ENCODE results near the gene SYCP2. TPM values are rescaled to one million over a fixed set of nuclear protein-coding genes. Genes with fewer than 3 reads are reported as not detected.

Gene SYCP2
- total RNA-seq, 1 experiment from 2014 or later, result 1.3 TPM

DNA sequence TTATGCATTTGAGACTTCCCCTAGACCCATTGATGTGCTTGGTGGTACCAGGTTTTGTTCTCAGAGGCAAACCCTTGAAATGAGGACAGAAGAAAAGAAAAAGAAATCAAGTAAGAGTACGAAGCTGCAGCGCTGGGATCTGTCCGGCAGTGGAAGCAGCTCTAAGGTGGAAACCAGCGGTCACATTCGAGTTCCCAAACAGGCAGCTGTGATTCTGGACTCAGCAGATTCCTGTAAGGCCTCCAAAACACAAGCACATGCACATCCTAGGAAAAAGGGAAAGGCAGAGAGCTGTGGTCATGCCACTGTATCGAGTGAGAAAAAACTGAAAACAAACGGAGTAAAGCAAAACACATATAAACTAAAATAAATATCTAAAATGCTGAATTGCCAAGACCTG is 11.3 kb upstream of the SYCP2 start:
- DNase-seq (ENCODE audit: extremely low read depth, low read depth), result no peak

DNA sequence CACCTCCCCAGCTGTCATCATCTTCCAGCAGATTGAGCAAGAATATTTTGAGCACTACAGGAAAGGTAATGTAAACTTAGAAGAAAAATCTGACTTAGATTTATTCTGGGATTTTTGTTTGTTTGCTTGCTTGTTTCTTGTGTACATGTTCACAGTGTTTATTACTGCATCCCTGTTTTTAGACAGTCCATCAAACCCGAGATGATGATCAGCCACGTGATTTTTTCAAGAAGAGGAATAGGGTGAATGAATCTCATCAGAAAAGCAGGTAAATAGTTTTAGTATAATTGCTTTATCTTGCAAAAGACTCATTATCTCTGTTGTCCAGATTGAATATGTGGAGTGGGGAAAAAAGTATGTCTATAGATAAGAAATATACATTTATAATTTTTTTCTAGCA is 8.8 kb upstream of the SYCP2 start:
- DNase-seq (ENCODE audit: extremely low read depth, low read depth), result no peak

DNA sequence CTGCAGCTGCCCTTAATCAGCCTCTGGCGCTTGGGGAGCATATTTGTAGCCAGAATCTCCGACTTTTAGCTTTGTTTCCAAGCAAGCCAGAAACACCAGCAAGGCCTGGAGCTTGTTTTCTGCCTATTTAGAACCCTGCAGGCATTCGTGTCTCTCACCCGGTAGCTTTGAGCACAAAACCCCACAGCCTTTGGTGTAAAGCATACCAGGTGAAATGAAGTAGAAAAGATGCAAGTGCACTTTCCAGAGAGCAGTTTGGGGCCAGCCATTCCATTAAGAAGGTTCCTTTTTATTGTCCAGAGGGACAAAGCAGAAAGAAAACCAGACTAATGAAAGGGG is 7.5 kb upstream of the SYCP2 start:
- no peak for DNase-seq (ENCODE audit: extremely low read depth, low read depth)

DNA sequence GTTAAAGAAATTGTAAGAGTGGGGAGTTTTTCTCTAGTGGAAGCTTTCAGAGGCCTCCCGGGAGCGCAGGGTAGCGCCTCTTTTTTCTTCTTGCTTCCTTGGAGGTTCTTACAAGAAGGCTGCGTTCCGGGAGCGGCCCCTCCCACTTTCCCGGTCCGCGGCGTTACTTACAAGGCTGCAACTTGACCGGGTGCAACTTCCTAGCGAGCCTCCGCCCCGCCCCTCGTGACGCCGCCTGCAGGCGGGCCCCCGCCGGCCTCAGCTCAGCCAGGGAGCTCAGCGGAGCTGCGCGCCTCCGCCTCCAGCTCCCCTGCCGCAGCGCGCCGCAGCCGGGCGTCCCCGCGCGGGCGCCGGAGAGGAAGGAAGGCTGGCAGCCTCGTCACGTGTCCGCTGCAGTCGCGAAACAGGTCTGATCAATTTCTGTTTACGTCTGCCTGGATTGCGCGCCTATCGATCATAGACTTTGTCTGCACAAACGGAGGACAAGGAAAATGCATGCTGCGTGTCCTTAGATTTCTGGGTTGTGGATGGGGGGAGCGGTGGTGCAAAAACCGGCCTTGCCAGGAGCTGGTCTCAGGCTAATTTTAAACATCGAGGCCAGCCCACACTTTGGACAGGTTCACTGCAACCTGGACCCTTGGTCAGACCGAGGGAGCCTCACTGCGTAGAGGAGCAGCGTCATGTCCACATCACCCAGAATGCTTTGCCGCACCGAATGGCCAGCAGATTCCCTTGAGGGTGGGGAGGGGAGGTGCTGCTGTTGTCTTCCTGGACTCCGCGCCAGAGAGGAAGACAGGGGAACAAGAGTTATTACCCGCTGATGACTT is 6.9 kb upstream of the SYCP2 start, which contains the start of the genes FAM217B and PPP1R3D:
TSS of gene FAM217B (plus strand) at position 261 of the 827 bp plus-strand sequence. CDS start 3,555 bp downstream, outside the sequence.
TSS of gene PPP1R3D (minus strand) at position 177 of the 827 bp plus-strand sequence. CDS start 374 bp downstream, outside the sequence.
- DNase-seq (ENCODE audit: extremely low read depth, low read depth), result peak; percentile 92

DNA sequence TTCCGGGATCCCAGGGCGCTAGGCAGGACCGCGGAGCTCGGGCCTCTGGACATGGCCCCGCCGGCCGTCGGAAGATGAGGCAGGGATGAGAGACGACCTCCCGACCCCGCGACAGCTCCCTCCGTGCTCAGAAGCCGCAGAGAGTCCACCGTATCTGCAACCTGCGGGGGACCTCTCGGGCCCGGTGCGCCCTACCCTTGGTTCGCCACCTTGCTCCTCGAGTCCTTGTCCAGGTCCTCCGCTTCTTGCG is 6.4 kb upstream of the SYCP2 start:
- DNase-seq (ENCODE audit: extremely low read depth, low read depth), result no peak

DNA sequence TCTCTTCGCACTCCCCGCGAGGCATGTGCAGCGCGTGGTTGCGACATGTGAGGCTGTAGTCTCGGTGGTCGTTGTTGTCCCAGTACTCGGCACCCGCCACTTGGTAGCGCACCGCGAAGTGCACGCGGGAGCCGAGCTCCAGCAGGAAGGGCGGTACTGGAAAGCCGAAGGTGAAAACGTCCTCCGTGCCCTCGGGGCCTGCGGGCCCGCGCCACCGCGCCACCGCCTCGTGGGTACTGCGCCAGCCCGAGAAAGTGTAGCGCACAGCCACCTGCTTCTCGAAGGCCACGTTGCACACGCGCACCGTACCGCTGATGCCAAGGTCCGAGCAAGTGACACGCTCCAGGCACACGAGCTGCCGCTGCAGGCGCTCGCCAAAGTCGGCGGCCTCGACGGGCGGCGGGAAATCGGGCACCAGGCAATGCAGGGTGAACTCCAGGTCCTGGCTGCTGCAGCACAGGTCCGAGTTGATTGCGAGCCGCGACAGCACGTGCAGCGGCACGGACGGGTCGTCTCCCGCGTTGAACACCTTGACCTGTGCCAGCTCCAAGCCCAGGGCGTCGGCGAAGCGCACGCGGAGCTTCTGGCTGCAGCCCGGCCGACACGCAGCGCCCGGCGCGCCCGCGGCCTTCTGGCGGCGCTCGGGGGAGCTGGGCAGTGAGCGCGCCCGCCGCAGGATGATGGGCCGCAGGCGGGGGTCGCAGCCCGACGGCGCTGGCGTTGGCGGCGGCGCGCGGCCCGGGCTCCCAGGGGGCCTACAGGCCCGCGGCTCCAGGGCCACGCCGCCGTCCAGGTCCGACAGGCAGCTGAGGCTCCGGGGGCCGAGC is 5.8 kb upstream of the SYCP2 start:
- DNase-seq (ENCODE audit: extremely low read depth, low read depth), result no peak

DNA sequence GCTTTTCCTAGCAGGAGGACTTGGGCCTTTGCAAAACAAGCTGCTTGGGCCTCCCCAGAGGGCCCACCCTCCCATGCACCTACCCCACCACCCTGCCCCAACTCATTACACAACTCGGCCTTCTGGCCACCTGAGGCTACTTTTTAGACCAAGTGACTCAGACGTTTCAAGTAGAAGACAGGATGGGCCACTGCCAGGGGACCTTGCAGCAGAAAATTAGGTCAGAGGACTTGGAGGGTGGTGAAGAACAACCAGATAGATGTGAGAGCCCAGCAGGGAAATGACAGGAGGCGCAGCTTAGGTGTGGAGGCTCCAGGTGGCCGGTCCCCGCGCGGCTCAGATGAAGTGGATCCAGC is 5.2 kb upstream of the SYCP2 start:
- DNase-seq (ENCODE audit: extremely low read depth, low read depth), result no peak

DNA sequence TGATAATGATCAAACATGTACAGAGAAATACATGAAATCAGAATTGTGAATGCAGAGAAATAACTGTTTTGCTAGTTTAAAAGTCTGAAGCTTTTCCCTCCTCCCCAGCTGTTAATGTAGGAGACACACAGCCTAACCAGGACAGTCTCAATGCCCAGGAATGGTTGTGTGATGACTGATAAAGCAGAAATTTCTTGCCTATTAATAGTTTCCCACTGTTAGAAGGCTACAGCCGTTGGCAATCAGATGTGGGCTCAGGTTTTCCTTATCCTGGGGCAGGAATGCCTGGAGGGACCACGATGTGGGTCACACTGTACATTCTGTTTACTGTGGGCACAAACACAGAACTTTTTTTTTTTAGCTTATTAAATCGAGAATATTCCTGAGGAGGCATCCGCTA is 4.8 kb upstream of the SYCP2 start:
- DNase-seq (ENCODE audit: extremely low read depth, low read depth), result no peak

DNA sequence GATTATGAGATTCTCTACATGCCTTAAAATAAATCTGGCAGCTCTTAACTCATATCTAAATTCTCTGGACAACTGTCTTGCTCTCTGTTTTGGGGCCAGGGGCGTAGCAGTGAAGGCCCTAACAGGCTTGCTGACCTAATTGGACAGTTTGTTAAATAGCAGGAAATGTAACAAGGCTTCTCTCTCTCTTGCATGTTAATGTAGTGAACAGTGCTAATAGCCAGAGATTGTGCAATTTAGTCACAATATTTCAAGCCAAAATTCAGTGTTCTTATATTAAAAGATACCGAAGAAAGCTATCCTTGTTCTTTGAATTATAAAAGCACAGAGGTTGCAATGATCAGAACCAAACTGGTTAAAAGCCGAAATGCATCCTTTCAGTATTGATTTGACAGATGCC is 3.7 kb upstream of the SYCP2 start:
- DNase-seq (ENCODE audit: extremely low read depth, low read depth), result no peak

DNA sequence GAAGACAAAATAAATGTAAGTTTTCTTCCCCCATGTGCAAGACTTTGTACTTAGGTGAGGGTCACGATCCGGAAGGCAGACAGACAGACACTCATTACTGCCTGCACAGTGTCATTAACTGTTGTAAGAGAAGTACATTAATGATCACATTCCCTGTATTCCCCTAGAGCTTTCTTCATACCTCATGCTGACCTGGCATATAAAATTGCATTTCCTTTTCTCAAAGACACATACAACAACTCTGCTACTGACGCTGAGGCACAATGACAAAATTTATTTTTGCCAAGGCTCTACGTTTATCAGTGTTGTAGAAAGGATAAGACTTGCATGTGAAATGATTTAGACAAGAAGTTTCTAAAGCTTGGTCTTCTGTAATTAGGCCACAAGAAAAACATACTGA is 3.0 kb upstream of the SYCP2 start:
- DNase-seq (ENCODE audit: extremely low read depth, low read depth), result no peak

DNA sequence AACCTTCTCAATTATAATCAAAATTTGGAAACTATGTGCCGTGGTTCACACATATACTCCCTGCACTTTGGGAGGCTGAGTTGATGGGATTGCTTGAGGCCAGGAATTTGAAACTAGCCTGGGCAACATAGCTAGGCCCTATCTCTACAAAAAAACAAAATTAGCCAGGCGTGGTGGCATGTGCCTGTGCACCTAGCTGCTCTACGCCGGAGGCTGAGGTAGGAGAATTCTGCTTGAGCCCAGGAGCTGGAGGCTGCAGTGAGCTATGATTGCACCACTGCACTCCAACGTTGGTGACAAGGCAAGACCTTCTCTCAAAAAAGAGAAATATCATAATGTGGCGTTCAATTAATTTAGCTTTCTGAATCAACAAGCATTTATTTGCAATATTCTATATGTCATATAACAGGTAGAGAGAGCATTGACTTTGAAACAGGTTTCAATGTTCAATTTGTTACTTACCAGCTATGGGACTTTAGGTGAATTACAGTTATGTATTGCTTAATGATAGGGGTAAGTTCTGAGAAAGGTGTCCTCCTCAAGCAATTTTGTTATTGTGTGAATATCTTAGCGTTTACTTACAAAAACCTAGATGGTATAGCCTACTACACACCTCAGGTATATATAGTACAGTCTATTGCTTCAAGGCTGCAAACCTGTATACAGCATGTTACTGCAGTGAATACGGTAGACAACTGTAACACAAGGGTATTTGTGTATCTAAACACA is 2.2 kb upstream of the SYCP2 start:
- DNase-seq (ENCODE audit: extremely low read depth, low read depth), result no peak

DNA sequence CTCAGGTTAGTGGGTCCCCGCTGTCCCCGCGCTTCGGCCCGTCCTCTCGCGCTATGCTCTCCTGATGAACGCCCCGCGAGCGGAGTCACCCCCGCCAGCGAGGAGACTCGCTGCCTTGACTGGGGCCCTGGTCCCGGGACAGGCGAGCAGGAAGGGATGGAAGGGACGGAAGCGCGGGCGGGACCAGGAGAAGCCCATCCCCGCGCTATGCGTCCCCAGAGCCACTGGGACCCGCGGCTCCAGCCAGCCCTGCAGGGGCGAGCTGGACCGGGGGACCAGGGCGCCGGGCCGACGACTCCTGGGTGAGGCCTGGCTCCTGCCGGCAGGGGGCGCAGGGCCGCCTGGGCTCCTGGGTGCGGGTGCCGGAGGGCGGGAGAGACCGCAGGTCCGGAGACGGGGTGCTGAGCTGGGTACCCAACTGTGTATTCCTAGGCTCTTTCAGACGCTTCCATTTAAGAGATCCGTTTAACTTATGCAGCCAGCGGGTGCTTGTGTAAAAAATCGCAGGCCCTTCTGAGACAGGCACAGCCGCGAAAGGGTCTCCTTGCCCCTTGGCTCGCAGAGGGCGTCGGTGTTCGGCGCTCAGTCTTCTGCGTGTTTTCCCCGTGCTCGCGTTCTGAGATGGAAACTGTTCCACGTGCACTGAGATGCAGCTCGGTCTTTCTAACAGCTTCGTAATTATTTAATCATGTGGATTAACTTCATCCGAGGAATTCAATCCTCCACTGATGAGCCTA is 580 bp upstream of the SYCP2 start:
- peak; percentile 65 for DNase-seq (ENCODE audit: extremely low read depth, low read depth)

DNA sequence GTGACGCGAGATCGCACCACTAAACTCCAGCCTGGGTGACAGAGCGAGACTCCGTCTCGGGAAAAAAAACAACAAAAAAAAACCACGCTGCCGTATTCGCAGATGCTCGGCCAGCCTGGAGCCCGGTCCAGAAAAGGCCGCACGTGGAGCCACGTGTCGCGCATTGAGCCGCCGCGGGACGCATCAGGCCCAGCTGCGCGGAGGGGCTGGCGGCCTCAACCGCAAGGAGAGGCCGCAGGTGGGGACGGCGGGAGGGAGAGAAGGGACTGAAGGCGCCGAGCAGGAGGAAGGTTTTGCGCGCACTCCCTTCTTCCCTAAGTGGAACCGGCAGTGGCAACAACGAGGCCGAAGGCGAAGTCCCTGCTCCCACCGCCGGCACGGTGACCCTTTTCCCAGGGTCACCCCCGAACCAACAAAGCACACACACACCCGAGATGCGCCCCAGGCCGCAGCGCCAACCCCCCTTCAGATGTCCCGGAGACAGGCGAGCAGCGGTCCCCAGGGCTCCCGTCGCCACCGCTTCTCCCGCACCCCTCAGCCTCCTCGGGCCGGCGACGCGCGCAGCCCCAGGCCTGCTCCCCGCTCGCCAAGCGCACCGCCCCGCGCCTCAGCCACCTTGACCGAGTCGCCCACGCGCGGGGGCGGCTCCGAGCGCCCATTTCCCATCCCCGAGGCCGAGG is 681 bp downstream of the SYCP2 start:
- no peak for DNase-seq (ENCODE audit: extremely low read depth, low read depth)

DNA sequence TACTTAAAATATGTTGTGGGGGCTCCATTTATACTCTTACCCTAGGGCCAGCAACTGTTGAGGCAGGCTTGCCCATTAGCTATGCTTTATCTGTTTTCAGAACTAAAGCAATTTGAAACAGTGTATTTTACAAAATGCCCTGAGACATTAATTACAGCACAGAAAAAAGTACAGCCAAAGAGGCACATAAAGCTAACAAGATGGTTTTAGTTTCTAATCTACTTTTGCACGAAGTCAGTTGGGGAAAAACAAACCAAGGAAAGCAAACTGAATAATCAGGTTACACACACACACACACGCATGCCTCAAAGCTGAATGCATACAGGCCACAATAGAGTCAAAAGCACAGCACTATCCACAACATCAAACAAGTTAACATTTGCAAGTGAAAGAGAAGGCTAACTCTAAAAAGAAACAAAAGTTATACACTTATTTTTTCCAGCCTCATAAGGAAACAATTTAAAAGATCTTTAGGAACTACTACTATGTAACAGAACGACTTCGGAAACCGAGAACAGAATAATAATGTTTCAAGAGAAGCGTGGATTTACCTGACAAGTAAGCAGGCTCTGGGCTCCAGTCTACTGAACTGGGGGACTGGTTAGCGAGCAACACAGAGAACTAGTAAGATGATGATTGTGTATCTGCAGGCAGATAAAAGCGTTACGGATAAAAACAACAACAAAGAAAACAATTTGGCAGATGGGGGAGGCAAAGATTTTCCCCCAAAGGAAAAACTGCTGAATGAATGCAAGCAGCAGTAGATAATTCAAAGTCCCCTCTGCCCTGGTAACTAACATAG is 1.7 kb downstream of the SYCP2 start:
- DNase-seq (ENCODE audit: extremely low read depth, low read depth), result no peak

DNA sequence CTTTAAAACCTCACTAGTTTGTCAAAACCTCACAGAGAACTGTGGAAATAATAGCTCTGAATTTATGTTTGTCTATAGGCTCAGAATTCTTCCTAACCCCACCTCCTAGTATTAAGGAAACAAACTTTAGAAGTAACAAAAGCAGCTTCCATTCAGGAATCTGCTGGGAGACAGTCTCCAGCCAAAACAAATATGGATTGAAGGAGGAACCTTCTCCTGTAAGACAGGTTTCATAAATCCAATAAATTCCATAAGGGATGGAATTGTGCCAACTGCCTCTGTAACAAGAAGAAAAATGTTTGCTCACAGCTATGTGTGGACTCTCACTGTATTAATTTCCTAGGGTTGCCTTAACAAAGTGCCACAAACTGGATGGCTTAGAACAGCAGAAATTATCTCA is 7.5 kb downstream of the SYCP2 start:
- peak; percentile 29 for DNase-seq (ENCODE audit: extremely low read depth, low read depth)

DNA sequence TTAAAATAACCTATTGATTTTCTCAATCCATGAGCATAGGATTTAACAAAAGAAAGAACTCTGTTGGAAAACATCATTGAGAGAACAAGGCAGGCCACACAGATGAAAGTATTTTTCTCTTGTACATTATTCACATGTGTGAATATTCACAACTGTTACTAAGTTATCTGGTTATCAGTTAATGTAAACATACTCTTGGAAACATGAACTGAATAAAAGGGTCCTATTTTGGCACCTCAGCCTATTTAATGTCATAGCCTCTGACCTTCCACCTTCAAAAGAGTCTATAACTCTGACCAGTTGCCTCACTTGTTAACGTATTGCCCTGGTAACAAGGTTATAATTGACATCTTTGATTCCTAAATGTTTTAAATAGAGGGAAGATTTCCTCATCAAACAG is 8.1 kb downstream of the SYCP2 start:
- DNase-seq (ENCODE audit: extremely low read depth, low read depth), result no peak

DNA sequence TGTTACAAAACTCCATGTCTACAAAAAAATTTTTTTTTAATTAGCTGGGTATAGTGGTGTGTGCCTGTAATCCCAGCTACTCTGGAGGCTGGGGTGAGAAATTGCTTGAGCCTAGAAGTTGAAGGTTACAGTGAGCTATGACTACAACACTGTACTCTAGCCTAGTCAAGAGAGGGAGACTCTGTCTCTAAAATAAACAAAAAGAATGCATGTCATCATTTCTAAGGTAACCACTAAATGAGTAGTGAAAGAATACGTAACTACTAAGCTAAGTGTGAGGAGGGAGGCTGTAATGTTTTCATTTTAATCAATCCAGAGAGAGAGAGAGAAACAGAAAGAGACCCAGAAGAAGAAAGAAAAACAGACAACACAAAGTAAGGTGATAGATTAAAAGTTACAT is 9.9 kb downstream of the SYCP2 start:
- no peak for DNase-seq (ENCODE audit: extremely low read depth, low read depth)

DNA sequence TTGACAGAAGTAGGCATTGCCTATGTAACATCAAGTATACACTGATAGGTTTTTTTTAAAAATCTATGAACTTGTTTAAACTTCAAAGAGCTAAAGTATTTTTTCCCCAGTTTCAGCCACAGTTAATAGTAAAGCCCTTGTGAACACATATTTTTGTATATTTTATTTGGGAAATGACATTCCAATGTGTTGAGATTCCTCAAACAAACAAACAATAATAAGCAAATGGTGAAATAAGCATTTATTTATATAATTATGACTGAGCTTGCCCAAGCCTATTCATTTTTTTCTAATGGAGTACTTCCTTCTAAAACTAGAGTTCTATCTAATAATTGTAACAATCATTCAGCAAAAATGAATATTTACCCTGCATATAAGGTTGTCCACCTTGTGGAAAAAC is 12.5 kb downstream of the SYCP2 start:
- no peak for DNase-seq (ENCODE audit: extremely low read depth, low read depth)

DNA sequence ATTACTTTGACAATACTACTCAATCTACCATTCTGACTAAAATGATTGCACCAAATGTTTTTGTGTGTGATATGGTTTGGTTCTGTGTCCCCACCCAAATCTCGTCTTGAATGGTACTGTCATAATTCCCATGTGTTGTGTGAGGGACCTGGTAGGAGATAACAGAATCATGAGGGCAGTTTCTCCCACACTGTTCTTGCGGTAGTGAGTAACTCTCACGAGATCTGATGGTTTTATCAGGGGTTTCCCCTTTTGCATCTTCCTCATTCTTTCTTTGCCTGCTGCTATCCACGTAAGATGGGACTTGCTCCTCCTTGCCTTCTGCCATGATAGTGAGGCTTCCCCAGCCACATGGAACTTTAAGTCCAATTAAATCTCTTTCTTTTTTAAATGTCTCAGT is 20.8 kb downstream of the SYCP2 start:
- DNase-seq (ENCODE audit: extremely low read depth, low read depth), result no peak

DNA sequence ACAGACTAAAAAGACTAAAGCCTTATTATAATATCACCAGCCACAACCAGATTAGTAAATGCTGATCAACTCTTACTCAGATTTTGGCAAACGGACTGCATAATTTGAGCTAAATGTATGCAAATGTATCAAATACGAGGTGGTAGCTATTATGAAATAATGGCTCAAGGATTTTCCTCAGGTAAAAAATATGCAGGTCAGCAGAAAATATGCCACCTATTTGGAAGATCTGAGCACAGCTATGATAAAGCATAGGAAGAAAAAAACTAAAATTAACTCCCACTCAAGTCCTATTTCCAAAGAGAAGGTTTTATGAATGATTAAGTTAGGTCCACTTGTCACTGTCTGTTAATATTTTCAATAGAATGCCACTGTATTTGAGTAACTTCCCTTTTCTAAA is 22.4 kb downstream of the SYCP2 start:
- DNase-seq (ENCODE audit: extremely low read depth, low read depth), result no peak
